GM12864 (cell line): ENCODE measurements around the gene SWI5.

Source experiments
- DNase-seq: peaks from one replicate; pipeline ENCODE4 v3.0.0-alpha.2; 2011; ENCODE audit warnings: low read depth
- H3K4me3 ChIP-seq: 2 replicates; pipeline ENCODE4 v1.5.1; 2011; ENCODE audit warnings: mild to moderate bottlenecking, low read depth, low read length, control low read depth
- CTCF ChIP-seq: IDR thresholded peaks from 2 replicates; pipeline ENCODE4 v1.5.1; 2011; ENCODE audit warnings: low read depth, mild to moderate bottlenecking, moderate library complexity, low read length, control low read depth, inconsistent platforms; ENCODE audit errors: missing control alignments

SWI5 gene

GRCh38 chr9:128252317-128253139 lies 23.5 kb upstream of the SWI5 start:
- H3K4me3 ChIP-seq, result no peak overlapping the region
- TF ChIP-seq CTCF, result no peak
- no peak for DNase-seq

GRCh38 chr9:128253140-128253990 lies 22.7 kb upstream of the SWI5 start:
- H3K4me3 ChIP-seq, result no peak overlapping the region
- no peak for TF ChIP-seq CTCF
- DNase-seq, result no peak

- DNase-seq, result no peak
- no peak for TF ChIP-seq CTCF
- no peak overlapping the region for H3K4me3 ChIP-seq
Observed at GRCh38 chr9:128253991-128254346, 22.1 kb upstream of the SWI5 start.

DNA sequence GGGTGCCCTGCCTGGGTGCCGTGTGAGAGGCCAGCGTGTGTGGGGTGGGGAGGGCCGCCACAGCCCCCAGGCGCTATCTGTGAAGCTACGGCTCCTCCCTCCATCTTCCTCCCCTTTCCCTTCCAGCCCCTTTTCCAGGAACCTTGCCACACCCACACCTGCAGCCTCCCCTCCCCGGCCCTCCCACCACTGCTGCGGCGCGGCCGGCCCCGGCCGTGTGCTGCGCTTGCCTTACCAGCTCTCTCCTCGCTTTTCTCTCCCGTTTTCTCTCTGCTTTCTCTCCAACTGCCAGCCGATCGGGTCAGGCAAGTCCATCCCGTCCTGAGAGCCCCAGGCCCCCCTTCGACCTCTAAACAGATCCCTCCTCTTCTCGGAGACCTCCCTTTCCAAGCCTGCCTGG lies 21.7 kb upstream of the SWI5 start:
- no peak for DNase-seq
- TF ChIP-seq CTCF, result no peak
- H3K4me3 ChIP-seq, result no peak overlapping the region

- peak; percentile 92 for TF ChIP-seq CTCF
- no peak for DNase-seq
- H3K4me3 ChIP-seq, result no peak overlapping the region
Observed at GRCh38 chr9:128254855-128255759, 21.0 kb upstream of the SWI5 start.

DNA sequence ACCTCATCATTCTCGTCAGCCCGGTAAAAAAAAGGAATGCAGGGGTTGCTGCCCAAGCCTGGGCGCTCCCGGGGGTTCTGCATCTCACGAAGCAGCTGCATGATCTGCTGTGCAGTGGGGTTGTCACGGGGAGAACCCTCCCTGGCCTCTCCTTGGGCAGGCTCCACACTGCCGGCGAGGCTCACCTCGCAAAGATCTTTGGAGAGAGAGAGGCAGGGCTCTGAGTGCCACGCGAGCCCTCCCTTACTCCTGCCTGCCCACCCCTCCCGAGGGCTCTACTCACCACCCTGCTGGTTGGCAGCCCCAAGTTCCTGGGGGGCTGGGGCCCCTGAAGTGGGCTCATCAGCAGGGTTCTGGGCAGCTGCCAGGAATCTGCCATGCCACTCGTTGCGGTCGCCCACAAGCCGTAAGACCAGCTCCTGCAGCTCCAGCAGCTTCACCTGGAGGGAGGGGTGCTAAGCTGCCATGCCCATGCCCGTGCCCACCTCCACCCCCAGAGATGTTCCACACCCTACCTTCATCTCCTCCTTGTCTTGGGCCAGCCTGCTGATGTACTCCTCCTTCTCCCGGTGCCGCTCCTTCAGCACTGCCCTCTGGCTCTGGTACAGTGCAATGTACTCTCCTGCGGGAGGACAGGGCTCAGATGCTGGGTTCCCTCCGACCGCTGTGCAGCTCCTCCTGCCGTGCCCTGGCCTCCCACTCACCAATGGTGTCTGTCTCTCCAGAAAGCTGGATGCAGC lies 18.8 kb upstream of the SWI5 start:
- no peak for DNase-seq

More for the DNA sequence above, 18.8 kb upstream of the SWI5 start:
- TF ChIP-seq CTCF, result no peak
- no peak overlapping the region for H3K4me3 ChIP-seq
